22Rv1 (cell line): ENCODE measurements around the gene CA5A.

Source experiments
- CTCF ChIP-seq: fragments of 450-650 bp; IDR thresholded peaks from 2 replicates; pipeline ENCODE4 v1.5.1; 2017; ENCODE audit warnings: mild to moderate bottlenecking
- ZFX ChIP-seq: fragments of 450-650 bp; IDR thresholded peaks from 2 replicates; pipeline ENCODE4 v1.6.1; 2017; ENCODE audit warnings: antibody characterized with exemption, borderline replicate concordance

- TF ChIP-seq CTCF = no peak
- no peak for TF ChIP-seq ZFX
Measured at GRCh38 chr16:87847785-87848675, 88.3 kb downstream of the CA5A start.
